ENCODE data around the gene AUNIP. TPM values are rescaled to one million over a fixed set of nuclear protein-coding genes. Genes with fewer than 3 reads are reported as not detected.

Gene AUNIP
- total and polyA plus RNA-seq, 11 donors, result 0.19 to 1.5 (median 0.26) TPM; not detected in 7

- intact Hi-C loops (cut with DNase I), result loop anchor here in 8 of 10 donors (1.0 to 10.0 kb wide), 14 partner anchors 51 to 361 kb away; partner anchors contain the start of genes MAN1C1 (in 2 of the 8) and MACO1 (in 1 of the 8)
- peak; percentile 4 to 36 (median 20) for ATAC-seq
- Histone ChIP-seq H3K36me3 (no peaks in the 10 kb centered on the region), H3K9me3 (no peaks in the 10 kb centered on the region), H3K4me3 (no peak overlapping the region), H3K4me1 (peaks cover 3 to 40% (median 26%) of the 10 kb centered on the region in 12 donors), H3K27ac (peak overlapping the region in 7 of 12 donors; percentile 22 to 69 (median 41)), H3K27me3 (no peaks in the 10 kb centered on the region)
- no peak for DNase-seq
- 73 to 77% (median 76%) methylated on average over 22 of the region's 22 CpGs for WGBS, 4 donors
- TF ChIP-seq POLR2A (IDR thresholded peaks at IDR 0.05), result no peak
- TF ChIP-seq CTCF (IDR thresholded peaks at IDR 0.05), result no peak
Observed at GRCh38 chr1:25795946-25796810, 63.1 kb downstream of the AUNIP start.

GRCh38 chr1:25795211-25795610 is 64.0 kb downstream of the AUNIP start:
- H3K27ac ChIP-seq, result peak overlapping the region in 1 of 12 donors; percentile 69
- H3K27me3 ChIP-seq, result no peaks in the 10 kb centered on the region
- peaks cover 3 to 34% (median 20%) of the 10 kb centered on the region in 12 donors for H3K4me1 ChIP-seq
- ATAC-seq (no peak), DNase-seq (no peak)
- no peaks in the 10 kb centered on the region for H3K9me3 ChIP-seq
- 89 to 95% (median 93%) methylated on average over 2 of the region's 2 CpGs for WGBS, 4 donors
- TF ChIP-seq CTCF (IDR thresholded peaks at IDR 0.05), result no peak
- TF ChIP-seq POLR2A (IDR thresholded peaks at IDR 0.05), result no peak
- H3K36me3 ChIP-seq, result no peaks in the 10 kb centered on the region
- intact Hi-C loops (cut with DNase I), result loop anchor here in 6 of 10 donors (5.0 to 10.0 kb wide), 9 partner anchors 50 to 360 kb away; partner anchors contain the start of genes MACO1 (in 1 of the 6) and MAN1C1 (in 1 of the 6)
- H3K4me3 ChIP-seq, result no peak overlapping the region

DNA sequence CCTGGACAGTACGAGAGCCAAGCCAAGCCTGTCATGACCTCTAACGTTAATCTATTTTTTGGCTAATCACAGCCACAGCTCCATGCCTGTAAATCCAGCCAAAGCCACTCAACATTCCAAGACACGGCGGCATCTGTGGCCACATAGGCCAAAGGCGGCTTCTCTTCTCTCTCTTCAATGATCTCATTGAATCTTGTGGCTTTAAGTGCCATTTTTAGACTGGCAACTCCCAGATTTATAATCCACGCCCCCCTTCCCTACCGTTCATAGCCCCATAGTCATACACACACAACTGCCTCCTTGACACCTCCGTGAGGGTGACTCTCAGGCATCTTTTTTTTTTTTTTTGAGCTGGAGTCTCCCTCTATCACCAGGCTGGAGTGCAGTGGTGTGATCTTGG is 64.9 kb downstream of the AUNIP start:
- no peak for DNase-seq
- Histone ChIP-seq H3K27ac (peak overlapping the region in 2 of 12 donors; percentile 32 to 55), H3K27me3 (no peaks in the 10 kb centered on the region), H3K36me3 (no peaks in the 10 kb centered on the region), H3K4me3 (no peak overlapping the region), H3K9me3 (no peaks in the 10 kb centered on the region), H3K4me1 (peaks cover 3 to 29% (median 15%) of the 10 kb centered on the region in 12 donors)
- 38 to 52% (median 41%) methylated on average over 8 of the region's 8 CpGs for WGBS, 4 donors
- ATAC-seq, result no peak
- intact Hi-C loops (cut with DNase I), result loop anchor here in 2 of 10 donors (5.0 to 10.0 kb wide), 3 partner anchors 47 to 360 kb away; partner anchors contain the start of gene MACO1 (in 1 of the 2)
- no peak for TF ChIP-seq POLR2A (IDR thresholded peaks at IDR 0.05)
- TF ChIP-seq CTCF (IDR thresholded peaks at IDR 0.05), result no peak

DNA sequence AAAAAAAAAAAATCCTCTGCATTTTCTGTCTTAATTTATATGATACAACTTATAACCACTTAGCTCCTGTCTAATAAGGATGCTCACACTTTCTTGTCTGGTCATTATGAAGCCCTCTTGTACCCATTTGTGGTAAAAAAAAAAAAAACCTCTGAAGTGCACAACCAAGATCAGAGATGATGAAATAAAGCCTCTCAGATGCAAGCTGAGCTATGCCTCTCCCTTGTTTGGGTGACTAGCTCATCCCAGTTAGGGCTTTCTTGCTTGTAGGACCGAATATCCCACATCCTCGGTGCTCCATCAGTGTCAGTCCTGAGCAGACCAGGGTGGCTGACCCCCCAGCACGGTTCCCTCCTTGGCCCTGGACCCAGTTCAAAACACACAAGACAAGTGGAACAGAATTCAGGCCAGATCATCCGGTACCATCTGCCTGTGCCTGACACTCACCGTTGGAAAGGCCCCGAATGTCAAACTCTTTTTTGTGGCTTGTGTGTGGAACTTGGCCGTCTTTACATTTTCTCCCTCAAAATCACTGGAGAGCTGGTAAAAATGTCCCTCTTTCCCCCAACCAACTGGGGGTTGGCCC is 65.6 kb downstream of the AUNIP start:
- Histone ChIP-seq H3K4me3 (no peak overlapping the region), H3K36me3 (no peaks in the 10 kb centered on the region), H3K27ac (peak overlapping the region in 1 of 12 donors; percentile 55), H3K4me1 (peaks cover 0 to 26% (median 11%) of the 10 kb centered on the region in 12 donors), H3K27me3 (no peaks in the 10 kb centered on the region), H3K9me3 (no peaks in the 10 kb centered on the region)
- 58 to 77% (median 73%) methylated on average over 7 of the region's 7 CpGs for WGBS, 4 donors
- no peak for ATAC-seq
- no peak for DNase-seq
- intact Hi-C loops (cut with DNase I), result loop anchor here in 2 of 10 donors (5.0 to 10.0 kb wide), 3 partner anchors 46 to 359 kb away; partner anchors contain the start of gene MACO1 (in 1 of the 2)
- TF ChIP-seq POLR2A (IDR thresholded peaks at IDR 0.05) (no peak), CTCF (IDR thresholded peaks at IDR 0.05) (no peak)

All from heart left ventricle (tissue), 16 donors.